ENCODE results near the gene PCBP3.
A peak's percentile ranks its signal among the peaks of the same experiment; 100 is the strongest.

PCBP3 gene

DNA sequence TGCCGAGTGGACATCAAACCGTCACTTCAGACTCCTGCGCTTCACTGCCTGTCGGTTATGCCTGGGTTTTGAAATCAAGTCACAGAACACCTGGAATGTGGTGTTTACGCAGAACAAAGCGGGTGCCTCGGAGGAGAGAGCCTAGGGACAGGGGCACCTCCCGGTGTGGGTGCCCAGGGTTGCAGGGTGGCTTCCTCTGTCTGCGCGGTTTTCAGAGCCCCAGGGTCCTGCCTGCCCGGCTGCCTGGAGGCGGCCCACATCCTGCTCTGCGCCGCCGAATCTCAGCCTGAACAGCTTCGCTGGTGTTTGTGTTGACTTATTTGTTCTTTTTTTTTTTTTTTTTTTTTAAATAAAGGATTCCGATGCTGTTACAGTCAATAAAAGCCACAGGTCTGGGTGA is 224.6 kb downstream of the PCBP3 start:
- DNase-seq = no peak

DNA sequence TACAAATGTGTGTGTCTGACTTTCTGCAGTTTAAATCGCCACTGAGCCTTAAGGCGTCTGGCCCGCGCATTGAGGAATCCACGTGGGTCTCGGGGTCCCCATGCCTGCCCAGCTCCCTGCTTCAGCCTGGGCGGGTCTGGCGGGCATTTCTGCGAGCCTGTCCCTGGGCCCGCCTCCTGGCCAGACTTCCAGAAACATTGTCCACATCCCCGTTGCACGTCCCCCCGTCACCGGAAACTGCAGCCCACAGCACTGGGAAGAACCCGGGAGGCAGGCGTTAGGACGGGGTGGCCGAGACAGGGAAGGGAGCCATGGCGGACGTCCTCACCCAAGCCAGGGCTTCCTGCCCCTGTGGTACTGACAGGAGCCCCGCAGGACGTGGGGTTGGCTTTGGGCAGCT is 225.0 kb downstream of the PCBP3 start:
- no peak for DNase-seq

DNA sequence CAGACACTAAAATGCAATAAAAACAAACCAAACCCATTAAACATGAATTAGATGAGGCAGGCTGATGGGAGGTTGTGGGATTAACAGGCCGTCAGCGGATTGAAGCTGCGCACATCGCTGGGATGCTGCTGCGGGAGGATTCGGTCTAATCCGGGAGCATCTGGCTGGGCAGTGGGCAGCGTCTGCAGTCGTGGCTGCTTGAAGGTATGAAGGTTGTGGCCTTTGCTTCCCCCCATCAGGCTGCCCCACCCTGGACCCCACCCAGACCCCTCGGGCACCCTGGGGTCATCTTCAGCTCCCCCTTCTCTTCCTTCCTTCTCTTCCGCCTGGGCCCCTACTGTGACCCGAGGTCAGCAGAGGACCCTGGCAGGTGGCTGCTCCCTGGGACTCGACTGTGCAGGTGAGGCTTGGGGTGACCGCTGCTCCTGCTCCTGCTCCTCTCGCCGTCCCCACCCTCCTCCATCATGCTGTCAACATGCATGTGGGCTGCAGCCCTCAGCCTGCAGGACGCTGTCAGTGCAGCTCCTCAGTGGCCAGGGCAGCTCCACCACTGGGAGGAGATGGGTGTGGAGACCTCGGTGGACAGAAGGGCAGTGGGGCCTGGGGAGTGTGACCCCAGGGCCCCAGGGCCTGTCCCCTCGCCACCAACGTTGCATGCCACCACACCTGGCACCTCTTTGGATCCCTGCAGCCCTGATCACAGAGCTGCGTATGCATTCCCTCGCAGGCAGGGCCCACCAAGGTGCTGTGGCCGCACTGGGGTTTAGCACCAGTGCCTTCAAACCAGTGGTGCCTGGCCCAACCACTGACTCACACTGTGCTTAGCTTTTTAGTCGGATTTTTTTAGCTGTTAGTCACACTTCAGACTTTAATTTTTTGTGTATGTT is 225.8 kb downstream of the PCBP3 start:
- no peak for DNase-seq

DNA sequence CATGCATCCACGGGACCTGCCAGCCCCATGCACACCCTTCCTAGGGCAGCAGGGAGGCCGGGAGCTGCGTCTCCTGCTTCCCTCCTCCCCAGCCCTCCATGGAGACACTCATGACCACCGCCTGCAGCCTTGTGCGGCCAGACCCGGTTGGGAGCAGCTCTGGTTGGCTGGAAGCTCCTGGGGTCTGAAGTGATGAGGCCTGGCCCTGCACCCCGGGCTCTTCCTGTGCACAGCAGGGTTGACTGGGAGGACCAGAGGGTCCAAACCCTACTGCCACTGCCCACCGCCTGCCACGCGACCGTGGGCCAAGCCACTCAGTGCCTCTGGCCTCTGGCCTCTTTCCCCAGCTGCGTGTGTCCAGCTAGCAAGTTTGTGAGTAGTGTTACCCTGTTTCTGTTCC is 226.9 kb downstream of the PCBP3 start:
- no peak for DNase-seq

GRCh38 chr21:45870851-45871615 is 227.5 kb downstream of the PCBP3 start:
- DNase-seq = no peak

DNA sequence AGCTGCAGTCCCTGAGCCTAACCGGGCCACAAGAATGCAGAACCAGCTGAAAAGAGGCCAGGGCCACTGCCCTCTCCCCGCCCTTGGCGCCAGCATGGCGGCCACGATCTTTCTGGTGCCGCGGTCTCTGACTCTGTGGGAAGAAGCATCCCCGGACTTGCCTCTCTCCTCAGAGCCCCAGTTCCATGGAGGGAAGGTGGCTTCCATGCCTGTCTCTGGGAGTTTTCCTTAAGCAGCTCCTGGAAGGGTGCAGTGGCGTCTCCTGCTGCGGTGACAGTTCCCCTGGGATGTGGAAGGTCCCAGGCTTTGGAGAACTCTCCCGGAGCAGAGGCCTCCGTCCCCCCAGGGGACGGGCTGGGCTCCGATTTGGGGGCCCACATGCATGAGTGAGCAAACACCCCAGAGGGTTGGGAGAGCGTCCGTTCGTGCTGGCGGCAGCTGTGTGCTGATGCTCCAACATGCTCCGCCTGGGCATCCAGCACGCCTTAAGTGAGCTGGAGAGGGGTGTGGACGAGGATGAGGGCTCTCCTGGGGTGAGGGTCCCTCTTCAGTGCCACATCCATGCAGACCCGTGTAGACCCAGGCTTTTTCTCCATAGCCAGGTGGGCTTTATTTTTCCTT is 228.2 kb downstream of the PCBP3 start:
- no peak for DNase-seq

DNA sequence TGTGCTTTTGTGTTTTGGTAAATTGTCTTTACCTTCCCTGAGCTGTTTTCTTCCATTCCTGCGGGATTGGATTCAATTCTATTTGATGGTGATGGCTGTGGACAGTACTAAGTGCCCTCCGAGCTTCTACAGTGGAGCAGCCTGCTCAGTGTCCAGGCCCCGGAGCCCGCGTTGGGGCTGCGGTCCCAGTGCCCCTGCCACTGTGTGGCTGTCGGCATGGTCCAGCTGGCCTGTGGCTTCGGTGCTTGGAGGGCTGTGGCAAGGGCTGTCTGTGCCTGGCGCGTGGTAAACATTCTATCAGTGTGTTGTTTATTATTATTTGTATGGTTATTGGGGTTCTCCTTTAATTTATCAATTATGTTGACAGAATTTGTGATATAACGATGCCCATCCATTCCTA is 228.9 kb downstream of the PCBP3 start:
- no peak for DNase-seq

GRCh38 chr21:45872902-45873301 is 229.4 kb downstream of the PCBP3 start:
- DNase-seq = no peak

DNA sequence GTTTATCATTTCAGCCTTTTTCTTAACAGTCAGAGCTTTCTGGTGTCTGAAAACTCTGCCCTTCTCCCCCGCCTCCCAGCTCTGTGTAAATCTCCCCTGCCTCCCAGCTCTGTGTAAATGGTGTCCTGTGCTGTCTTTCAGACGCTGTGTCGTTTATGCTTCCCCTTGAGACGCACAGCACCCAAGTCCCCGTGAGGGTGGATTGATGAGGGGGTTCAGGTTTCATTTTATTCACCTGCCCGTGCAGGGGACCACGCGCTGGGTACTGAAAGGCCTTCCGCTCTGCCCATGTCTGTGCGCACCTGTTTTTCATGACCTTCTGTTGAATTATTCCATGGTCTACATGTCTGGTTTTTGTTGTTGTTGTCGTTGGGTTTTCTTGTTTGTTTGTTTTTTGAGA is 229.9 kb downstream of the PCBP3 start:
- no peak for DNase-seq

DNA sequence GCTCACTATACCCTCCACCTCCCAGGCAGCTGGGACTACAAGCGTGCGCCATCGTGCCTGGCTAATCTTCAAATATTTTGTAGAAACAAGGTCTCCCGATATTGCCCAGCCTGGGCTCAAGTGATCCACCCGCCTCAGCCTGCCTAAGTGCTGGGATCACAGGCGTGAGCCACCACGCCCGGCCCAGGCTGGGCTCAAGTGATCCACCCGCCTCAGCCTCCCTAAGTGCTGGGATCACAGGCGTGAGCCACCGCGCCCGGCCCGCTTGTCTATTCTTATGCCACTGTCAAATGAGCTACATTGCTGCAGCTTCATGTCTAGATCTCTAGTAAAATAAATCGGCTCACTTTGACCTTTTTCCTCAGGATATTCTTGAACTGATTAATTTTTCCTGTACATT is 230.3 kb downstream of the PCBP3 start:
- DNase-seq = no peak

GRCh38 chr21:45874716-45875415 is 231.3 kb downstream of the PCBP3 start:
- no peak for DNase-seq

DNA sequence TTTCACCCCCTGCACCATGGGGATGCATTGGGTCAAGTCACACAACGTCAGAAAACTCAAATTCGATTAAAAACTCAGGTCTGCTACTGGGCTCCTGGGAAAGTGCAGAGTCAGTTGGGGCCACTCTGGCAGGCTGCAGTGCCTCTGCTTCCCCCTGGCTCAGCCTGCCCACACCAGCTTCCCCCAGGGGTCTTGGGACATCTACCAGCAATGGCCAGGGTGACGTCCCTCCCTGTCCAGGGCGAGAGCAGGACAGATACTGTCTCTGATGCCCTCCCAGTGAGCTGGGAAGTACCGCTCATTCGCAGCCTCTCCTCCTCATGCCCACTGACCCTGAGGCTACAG is 231.9 kb downstream of the PCBP3 start:
- no peak for DNase-seq

- no peak for DNase-seq
Observed at GRCh38 chr21:45875881-45876280, 232.4 kb downstream of the PCBP3 start.

- no peak for DNase-seq
Observed at GRCh38 chr21:45876381-45877170, 233.1 kb downstream of the PCBP3 start.

DNA sequence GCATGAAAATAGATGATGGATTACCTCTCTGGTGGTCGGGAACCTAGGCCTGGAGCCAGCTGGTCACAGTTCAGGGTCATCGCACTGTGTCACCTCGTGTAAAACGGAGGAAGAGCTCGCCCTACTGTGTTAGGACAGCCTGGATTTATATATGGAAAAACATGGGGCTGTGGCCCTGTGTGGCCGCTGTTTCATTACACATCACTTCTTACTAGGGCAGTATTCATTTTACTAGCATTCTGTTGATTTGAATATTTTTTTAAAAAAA is 233.6 kb downstream of the PCBP3 start:
- no peak for DNase-seq

DNA sequence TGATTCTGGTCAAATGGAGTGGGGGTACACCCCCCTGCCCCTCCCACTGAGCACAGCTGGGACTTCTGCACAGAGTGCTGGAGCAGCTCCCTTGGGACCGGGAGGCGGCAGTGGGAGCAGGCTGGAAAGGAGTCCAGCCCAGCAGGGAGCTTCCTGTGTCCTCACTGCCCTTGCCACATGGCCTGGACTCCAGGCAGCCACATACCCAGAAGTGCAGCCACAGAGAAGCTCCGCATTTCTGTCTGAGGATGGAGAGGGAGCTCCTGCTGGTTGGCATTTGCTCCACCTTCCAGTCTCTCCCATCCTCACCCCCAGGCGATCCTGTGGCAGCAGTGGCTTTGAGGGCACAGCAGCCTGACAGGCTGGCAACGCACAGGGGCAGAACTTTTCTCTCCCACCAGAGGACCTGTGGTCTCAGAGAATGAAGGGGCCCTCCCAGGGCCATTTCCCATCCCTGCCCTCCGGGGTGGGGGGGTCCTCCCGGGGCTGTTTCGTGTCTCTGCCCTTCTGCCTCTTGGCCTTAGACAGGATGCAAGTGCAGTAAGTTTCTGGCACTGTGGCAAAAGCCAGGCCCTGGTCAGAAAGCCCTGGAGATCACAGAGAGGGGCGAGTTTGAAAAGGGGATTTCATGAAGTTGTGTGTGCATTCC is 234.4 kb downstream of the PCBP3 start:
- no peak for DNase-seq

- DNase-seq = peak; percentile 76
Observed at GRCh38 chr21:45880097-45881068, 236.9 kb downstream of the PCBP3 start.

GRCh38 chr21:45882645-45883044 is 239.1 kb downstream of the PCBP3 start:
- DNase-seq = no peak

GRCh38 chr21:45883090-45883489 is 239.6 kb downstream of the PCBP3 start:
- DNase-seq = no peak

DNA sequence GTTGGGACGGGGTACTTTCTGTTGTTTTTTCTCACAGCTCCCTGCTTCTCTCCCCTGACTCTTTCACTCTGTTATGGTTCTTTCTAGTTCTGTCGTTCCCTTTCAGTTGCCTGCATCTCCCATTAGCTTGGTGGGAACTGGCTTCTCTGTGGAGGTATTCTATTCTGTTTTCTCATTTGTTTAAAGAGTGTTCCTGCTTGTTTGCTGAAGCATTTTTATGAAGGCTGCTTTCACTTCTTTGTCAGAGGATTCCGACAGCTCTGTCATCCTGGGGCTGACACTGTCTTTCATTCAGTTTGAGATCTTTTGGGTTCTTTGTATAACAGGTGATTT is 242.0 kb downstream of the PCBP3 start:
- DNase-seq = no peak

All from stimulated activated CD4-positive, alpha-beta T cell treated with anti-CD3 and anti-CD28 coated beads, Interleukin-4, amount 100 ng/mL, for 24 hours (primary cell).